Loucy (cell line): ENCODE measurements around the gene UPK3A.

ENCODE experiments used
- CTCF ChIP-seq: fragments of 200-600 bp; sonication (generic); conservative IDR thresholded peaks from 2 replicates; pipeline ENCODE4 v1.5.1; 2014; ENCODE audit warnings: mild to moderate bottlenecking, antibody characterized with exemption, low read length
- EZH2phosphoT487 ChIP-seq: fragments of 200-600 bp; IDR thresholded peaks from 2 replicates; pipeline ENCODE4 v1.6.1; 2018; ENCODE audit warnings: antibody characterized with exemption, mild to moderate bottlenecking, moderate library complexity, borderline replicate concordance

- TF ChIP-seq CTCF (no peak), EZH2phosphoT487 (no peak)
These were observed 49.8 kb downstream of the UPK3A start for GRCh38 chr22:45334528-45334927.
